HL-60 (cell line): ENCODE data around the gene SRSF8.

Experiments used
- DNase-seq, 2 experiments: peaks; one replicate each; pipeline ENCODE4 v3.0.0-alpha.2; 2010 to 2020; ENCODE audit warnings: low read depth in 1 of 2, low spot score in 1 of 2
- H3K27ac ChIP-seq: fragments of 250-450 bp; sonication (Bioruptor Pico); replicated peaks from 2 replicates; pipeline ENCODE4 v1.5.1; 2020; ENCODE audit warnings: mild to moderate bottlenecking, moderate library complexity
- H3K27me3 ChIP-seq: fragments of 250-450 bp; sonication (Bioruptor Pico); 2 replicates; pipeline ENCODE4 v1.5.1; 2021; ENCODE audit warnings: mild to moderate bottlenecking, moderate library complexity; ENCODE audit not compliant: insufficient read depth, poor library complexity, severe bottlenecking
- H3K4me3 ChIP-seq: replicated peaks from 2 replicates; pipeline ENCODE4 v1.5.1; 2011; ENCODE audit warnings: mild to moderate bottlenecking, control low read depth, low read length; ENCODE audit not compliant: insufficient read depth
- GABPA ChIP-seq: IDR thresholded peaks from 2 replicates; pipeline ENCODE4 v1.6.1; 2012; ENCODE audit warnings: low read depth
- POLR2AphosphoS5 ChIP-seq: IDR thresholded peaks from 2 replicates; pipeline ENCODE4 v1.6.1; 2012; ENCODE audit warnings: low read depth
- SPI1 ChIP-seq: IDR thresholded peaks from 2 replicates; pipeline ENCODE4 v1.6.1; 2012; ENCODE audit warnings: low read depth, mild to moderate bottlenecking, borderline replicate concordance
- TF ChIP-seq, protein P1 (sequence below): IDR thresholded peaks from 2 replicates; pipeline ENCODE4 v1.6.1; 2012; ENCODE audit warnings: low read depth; ENCODE audit not compliant: insufficient replicate concordance
- TF ChIP-seq, protein P2 (sequence below): IDR thresholded peaks from one replicate; pipeline ENCODE4 v1.5.1; 2011; ENCODE audit warnings: low read length, control low read depth, inconsistent platforms; ENCODE audit not compliant: insufficient read depth

The SRSF8 gene

GRCh38 chr11:95089620-95090542, 23.2 kb downstream of the SRSF8 start, which contains the start of gene ENDOD1:
ENDOD1 (plus strand) TSS chr11:95089846; CDS start chr11:95089928, 82 bp downstream.
- peak in 1 of 2 experiments; percentile 81 for DNase-seq
- peak within 1 kb of the TSS; percentile 57 for H3K4me3 ChIP-seq
- peak within 1 kb of the TSS; percentile 34; the same call in 1 of the 2 replicates for H3K27ac ChIP-seq
- no peak for TF ChIP-seq GABPA
- TF ChIP-seq, protein P1, sequence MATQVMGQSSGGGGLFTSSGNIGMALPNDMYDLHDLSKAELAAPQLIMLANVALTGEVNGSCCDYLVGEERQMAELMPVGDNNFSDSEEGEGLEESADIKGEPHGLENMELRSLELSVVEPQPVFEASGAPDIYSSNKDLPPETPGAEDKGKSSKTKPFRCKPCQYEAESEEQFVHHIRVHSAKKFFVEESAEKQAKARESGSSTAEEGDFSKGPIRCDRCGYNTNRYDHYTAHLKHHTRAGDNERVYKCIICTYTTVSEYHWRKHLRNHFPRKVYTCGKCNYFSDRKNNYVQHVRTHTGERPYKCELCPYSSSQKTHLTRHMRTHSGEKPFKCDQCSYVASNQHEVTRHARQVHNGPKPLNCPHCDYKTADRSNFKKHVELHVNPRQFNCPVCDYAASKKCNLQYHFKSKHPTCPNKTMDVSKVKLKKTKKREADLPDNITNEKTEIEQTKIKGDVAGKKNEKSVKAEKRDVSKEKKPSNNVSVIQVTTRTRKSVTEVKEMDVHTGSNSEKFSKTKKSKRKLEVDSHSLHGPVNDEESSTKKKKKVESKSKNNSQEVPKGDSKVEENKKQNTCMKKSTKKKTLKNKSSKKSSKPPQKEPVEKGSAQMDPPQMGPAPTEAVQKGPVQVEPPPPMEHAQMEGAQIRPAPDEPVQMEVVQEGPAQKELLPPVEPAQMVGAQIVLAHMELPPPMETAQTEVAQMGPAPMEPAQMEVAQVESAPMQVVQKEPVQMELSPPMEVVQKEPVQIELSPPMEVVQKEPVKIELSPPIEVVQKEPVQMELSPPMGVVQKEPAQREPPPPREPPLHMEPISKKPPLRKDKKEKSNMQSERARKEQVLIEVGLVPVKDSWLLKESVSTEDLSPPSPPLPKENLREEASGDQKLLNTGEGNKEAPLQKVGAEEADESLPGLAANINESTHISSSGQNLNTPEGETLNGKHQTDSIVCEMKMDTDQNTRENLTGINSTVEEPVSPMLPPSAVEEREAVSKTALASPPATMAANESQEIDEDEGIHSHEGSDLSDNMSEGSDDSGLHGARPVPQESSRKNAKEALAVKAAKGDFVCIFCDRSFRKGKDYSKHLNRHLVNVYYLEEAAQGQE, result peak; percentile 42
- TF ChIP-seq SPI1, result 0 out of 2 replicates have a peak, but pooled peaks have one; percentile 35
- H3K27me3 ChIP-seq, result peaks cover 11% of the 10 kb centered on the region

GRCh38 chr11:95091663-95092180, 25.0 kb downstream of the SRSF8 start:
- no peak overlapping the region for H3K27ac ChIP-seq
- no peak overlapping the region for H3K4me3 ChIP-seq

DNA sequence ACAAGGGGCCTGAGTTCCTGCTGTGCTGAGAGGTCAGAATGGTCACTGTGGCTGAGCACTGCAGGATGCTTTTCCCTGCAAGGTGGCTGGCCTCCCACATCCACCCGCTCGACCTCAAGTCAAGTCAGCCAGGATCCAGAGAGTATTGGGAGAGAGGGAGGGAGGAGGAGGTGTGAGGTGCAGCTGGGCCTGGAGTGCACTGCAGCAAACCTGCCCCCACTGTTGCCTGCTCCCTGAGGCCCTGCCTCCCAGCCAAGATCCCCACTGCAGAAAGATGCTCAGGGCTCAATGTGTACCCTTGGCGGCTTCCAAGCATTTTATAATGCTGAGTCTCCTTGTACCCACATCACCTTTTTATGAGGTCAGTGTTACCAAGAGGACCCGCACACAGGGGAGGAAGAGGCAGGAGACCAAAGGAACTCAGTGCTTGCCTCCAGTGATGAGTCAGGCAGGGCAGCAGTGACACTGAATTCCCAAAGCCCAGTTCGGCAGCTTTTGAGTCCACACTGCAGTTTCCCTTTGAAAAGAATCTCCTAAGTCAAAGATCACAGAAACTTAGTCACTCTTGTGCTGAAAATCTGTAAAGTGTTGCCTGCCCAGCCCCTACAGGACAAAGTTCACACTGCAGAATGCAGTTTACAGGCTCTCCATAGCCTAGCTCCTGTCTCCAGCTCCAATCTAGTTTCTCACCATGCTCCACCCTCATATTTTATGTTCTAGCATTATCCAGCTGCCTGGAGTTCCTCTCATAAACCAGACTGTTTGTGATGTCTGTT, 26.0 kb downstream of the SRSF8 start:
- H3K27me3 ChIP-seq, result peaks cover 11% of the 10 kb centered on the region

More at GRCh38 chr11:95091663-95092180, 25.0 kb downstream of the SRSF8 start:
- H3K27me3 ChIP-seq, result peaks cover 11% of the 10 kb centered on the region
- TF ChIP-seq, protein P2, sequence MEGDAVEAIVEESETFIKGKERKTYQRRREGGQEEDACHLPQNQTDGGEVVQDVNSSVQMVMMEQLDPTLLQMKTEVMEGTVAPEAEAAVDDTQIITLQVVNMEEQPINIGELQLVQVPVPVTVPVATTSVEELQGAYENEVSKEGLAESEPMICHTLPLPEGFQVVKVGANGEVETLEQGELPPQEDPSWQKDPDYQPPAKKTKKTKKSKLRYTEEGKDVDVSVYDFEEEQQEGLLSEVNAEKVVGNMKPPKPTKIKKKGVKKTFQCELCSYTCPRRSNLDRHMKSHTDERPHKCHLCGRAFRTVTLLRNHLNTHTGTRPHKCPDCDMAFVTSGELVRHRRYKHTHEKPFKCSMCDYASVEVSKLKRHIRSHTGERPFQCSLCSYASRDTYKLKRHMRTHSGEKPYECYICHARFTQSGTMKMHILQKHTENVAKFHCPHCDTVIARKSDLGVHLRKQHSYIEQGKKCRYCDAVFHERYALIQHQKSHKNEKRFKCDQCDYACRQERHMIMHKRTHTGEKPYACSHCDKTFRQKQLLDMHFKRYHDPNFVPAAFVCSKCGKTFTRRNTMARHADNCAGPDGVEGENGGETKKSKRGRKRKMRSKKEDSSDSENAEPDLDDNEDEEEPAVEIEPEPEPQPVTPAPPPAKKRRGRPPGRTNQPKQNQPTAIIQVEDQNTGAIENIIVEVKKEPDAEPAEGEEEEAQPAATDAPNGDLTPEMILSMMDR, result no peak
- TF ChIP-seq GABPA (no peak), POLR2AphosphoS5 (no peak)
- TF ChIP-seq, protein P1, result no peak
- no peak for DNase-seq

More for the DNA sequence above, 26.0 kb downstream of the SRSF8 start:
- Histone ChIP-seq H3K27ac (no peak overlapping the region), H3K4me3 (no peak overlapping the region)
- no peak for TF ChIP-seq POLR2AphosphoS5
- TF ChIP-seq, protein P2, result peak; percentile 41
- no peak for DNase-seq
